HTR-8/SVneo (cell line): Measurements from ENCODE around the gene RPS25.
"Not testable (repeated sequence)": the region's sequence is repeated elsewhere in the genome, so short reads cannot be mapped to it uniquely, and the experiment has no call there.

Source experiments
- DNase-seq: peaks from one replicate; pipeline ENCODE4 v3.0.0; 2011; ENCODE audit warnings: low spot score, mixed read lengths; ENCODE audit not compliant: insufficient read length
- FAIRE-seq: peaks from 2 replicates; lab custom pipeline; 2011; peaks lifted over from hg19 to GRCh38; lab: Jason Lieb, UNC

The RPS25 gene

GRCh38 chr11:119041821-119042514 lies 23.8 kb upstream of the RPS25 start:
- FAIRE-seq (no peak), DNase-seq (no peak)

- DNase-seq, FAIRE-seq: not testable (repeated sequence)
Measured at GRCh38 chr11:119039471-119039870, 21.3 kb upstream of the RPS25 start.

- FAIRE-seq (no peak), DNase-seq (no peak)
Measured at GRCh38 chr11:119038884-119039283, 20.7 kb upstream of the RPS25 start.

- FAIRE-seq (no peak), DNase-seq (no peak)
Measured at GRCh38 chr11:119034813-119035212, 16.7 kb upstream of the RPS25 start.

- DNase-seq, FAIRE-seq: not testable (repeated sequence)
Measured at GRCh38 chr11:119033421-119033820, 15.3 kb upstream of the RPS25 start.

GRCh38 chr11:119031912-119032280 lies 13.8 kb upstream of the RPS25 start:
- DNase-seq: no peak
- no peak for FAIRE-seq

- DNase-seq: peak; percentile 98
- peak; percentile 98 for FAIRE-seq
Measured at GRCh38 chr11:119030329-119031047, 12.3 kb upstream of the RPS25 start, which contains the start of gene SLC37A4. Gene SLC37A4, minus strand, starts transcription at chr11:119030877.

GRCh38 chr11:119030029-119030328 lies 11.8 kb upstream of the RPS25 start:
- no peak for FAIRE-seq

GRCh38 chr11:119029340-119030028 lies 11.3 kb upstream of the RPS25 start:
- no peak for FAIRE-seq

More at GRCh38 chr11:119030029-119030328, 11.8 kb upstream of the RPS25 start:
- no peak for DNase-seq

GRCh38 chr11:119029069-119029339 lies 10.9 kb upstream of the RPS25 start:
- DNase-seq: no peak
- FAIRE-seq: no peak

More at GRCh38 chr11:119029340-119030028, 11.3 kb upstream of the RPS25 start:
- no peak for DNase-seq

GRCh38 chr11:119028346-119029068 lies 10.4 kb upstream of the RPS25 start:
- DNase-seq: no peak
- no peak for FAIRE-seq

GRCh38 chr11:119027561-119028345 lies 9.6 kb upstream of the RPS25 start:
- no peak for DNase-seq
- FAIRE-seq: no peak

GRCh38 chr11:119026970-119027369 lies 8.8 kb upstream of the RPS25 start:
- no peak for FAIRE-seq
- DNase-seq: no peak

- FAIRE-seq (no peak), DNase-seq (no peak)
Measured at GRCh38 chr11:119025978-119026766, 8.0 kb upstream of the RPS25 start.

- FAIRE-seq (no peak), DNase-seq (no peak)
Measured at GRCh38 chr11:119025541-119025940, 7.4 kb upstream of the RPS25 start.

GRCh38 chr11:119025099-119025473 lies 6.9 kb upstream of the RPS25 start:
- FAIRE-seq (no peak), DNase-seq (no peak)

- no peak for FAIRE-seq
- no peak for DNase-seq
Measured at GRCh38 chr11:119024430-119025098, 6.4 kb upstream of the RPS25 start.

- DNase-seq (no peak), FAIRE-seq (no peak)
Measured at GRCh38 chr11:119023741-119024140, 5.6 kb upstream of the RPS25 start.

- DNase-seq (no peak), FAIRE-seq (no peak)
Measured at GRCh38 chr11:119021631-119022030, 3.5 kb upstream of the RPS25 start.
